Large intestine (tissue), 3 donors: ENCODE measurements around the gene HOXB13. TPM values are rescaled to one million over a fixed set of nuclear protein-coding genes. Genes with fewer than 3 reads are reported as not detected.

ENCODE experiments used
- DNase-seq, 2 donors: peaks; one replicate each; pipeline versions ENCODE4 v3.0.0 to v3.0.0-alpha.2; 2013
- H3K27ac ChIP-seq: one replicate; pipeline ENCODE4 v1.5.1; 2013; ENCODE audit warnings: low read length
- H3K27me3 ChIP-seq: 2 replicates; pipeline ENCODE4 v1.6.1; 2013; ENCODE audit warnings: low read length; ENCODE audit not compliant: control insufficient read depth, insufficient read depth
- H3K36me3 ChIP-seq: 2 replicates; pipeline ENCODE4 v1.6.1; 2013; ENCODE audit warnings: low read length; ENCODE audit not compliant: control insufficient read depth, insufficient read depth
- H3K4me1 ChIP-seq: one replicate; pipeline ENCODE4 v1.6.1; 2013; ENCODE audit warnings: low read length; ENCODE audit not compliant: control insufficient read depth, insufficient read depth
- H3K4me3 ChIP-seq: one replicate; pipeline ENCODE4 v1.5.1; 2013; ENCODE audit warnings: low read length
- H3K9me3 ChIP-seq: one replicate; pipeline ENCODE4 v1.6.1; 2013; ENCODE audit warnings: mild to moderate bottlenecking, low read depth, low read length, moderate library complexity; ENCODE audit not compliant: control insufficient read depth
- WGBS: methylation state at CpG from one replicate; pipeline ENCODE4 v1.1.5; 2013; ENCODE audit warnings: low lambda C conversion rate; ENCODE audit not compliant: insufficient coverage; 5-methylcytosine and 5-hydroxymethylcytosine counted together
- polyA plus RNA-seq: library from polyadenylated mRNA; unstranded; fragments of 120-200 nt; gene quantifications from one replicate; pipeline ENCODE4 v1.2.1, GENCODE V29; 2013

HOXB13 gene
- polyA plus RNA-seq, 1 donor: not detected

GRCh38 chr17:48733632-48734328 is 5.2 kb upstream of the HOXB13 start:
- peaks cover 14% of the 10 kb centered on the region for H3K4me1 ChIP-seq
- H3K4me3 ChIP-seq: no peak overlapping the region
- no peak for DNase-seq
- H3K36me3 ChIP-seq: no peaks in the 10 kb centered on the region
- H3K27ac ChIP-seq: no peak overlapping the region
- peaks cover 100% of the 10 kb centered on the region for H3K27me3 ChIP-seq
- 11% methylated on average over 9 of the region's 22 CpGs for WGBS
- H3K9me3 ChIP-seq: peaks cover 9% of the 10 kb centered on the region

- Histone ChIP-seq H3K27ac (no peak overlapping the region), H3K4me3 (no peak overlapping the region), H3K36me3 (no peaks in the 10 kb centered on the region), H3K4me1 (peaks cover 20% of the 10 kb centered on the region), H3K9me3 (peaks cover 16% of the 10 kb centered on the region), H3K27me3 (peaks cover 100% of the 10 kb centered on the region)
- no CpG with 5 or more reads among the region's 50 CpGs for WGBS
- DNase-seq: no peak
These were observed 4.4 kb upstream of the HOXB13 start for GRCh38 chr17:48732688-48733629.

- no peak for DNase-seq
- Histone ChIP-seq H3K36me3 (no peaks in the 10 kb centered on the region), H3K4me1 (peaks cover 20% of the 10 kb centered on the region), H3K27ac (no peak overlapping the region), H3K27me3 (peaks cover 100% of the 10 kb centered on the region), H3K9me3 (peaks cover 20% of the 10 kb centered on the region), H3K4me3 (no peak overlapping the region)
These were observed 2.8 kb upstream of the HOXB13 start for GRCh38 chr17:48731355-48731754.

- DNase-seq: no peak
- Histone ChIP-seq H3K27me3 (peaks cover 100% of the 10 kb centered on the region), H3K4me3 (no peak overlapping the region), H3K9me3 (peaks cover 20% of the 10 kb centered on the region), H3K27ac (no peak overlapping the region), H3K36me3 (no peaks in the 10 kb centered on the region), H3K4me1 (peaks cover 22% of the 10 kb centered on the region)
- no CpG with 5 or more reads among the region's 3 CpGs for WGBS
These were observed 1.6 kb upstream of the HOXB13 start for GRCh38 chr17:48730240-48730550.

- WGBS: 30% methylated on average over 2 of the region's 19 CpGs
- peaks cover 100% of the 10 kb centered on the region for H3K27me3 ChIP-seq
- H3K27ac ChIP-seq: no peak overlapping the region
- DNase-seq: no peak
- H3K4me3 ChIP-seq: no peak overlapping the region
- H3K9me3 ChIP-seq: peaks cover 20% of the 10 kb centered on the region
- H3K4me1 ChIP-seq: peaks cover 28% of the 10 kb centered on the region
- H3K36me3 ChIP-seq: no peaks in the 10 kb centered on the region
These were observed 1.0 kb upstream of the HOXB13 start for GRCh38 chr17:48729335-48730239.

GRCh38 chr17:48727415-48728175 is 955 bp downstream of the HOXB13 start:
- H3K4me1 ChIP-seq: peaks cover 26% of the 10 kb centered on the region
- no peak overlapping the region for H3K27ac ChIP-seq
- 42% methylated on average over 2 of the region's 9 CpGs for WGBS
- no peak overlapping the region for H3K4me3 ChIP-seq
- no peak for DNase-seq
- H3K27me3 ChIP-seq: peaks cover 100% of the 10 kb centered on the region
- peaks cover 11% of the 10 kb centered on the region for H3K9me3 ChIP-seq
- no peaks in the 10 kb centered on the region for H3K36me3 ChIP-seq

- Histone ChIP-seq H3K27ac (no peak overlapping the region), H3K27me3 (peaks cover 100% of the 10 kb centered on the region), H3K4me1 (peaks cover 26% of the 10 kb centered on the region), H3K4me3 (no peak overlapping the region), H3K36me3 (no peaks in the 10 kb centered on the region), H3K9me3 (peaks cover 11% of the 10 kb centered on the region)
- no peak for DNase-seq
- no CpG with 5 or more reads among the region's 20 CpGs for WGBS
These were observed 1.6 kb downstream of the HOXB13 start for GRCh38 chr17:48726916-48727286.

GRCh38 chr17:48726114-48726915 is 2.2 kb downstream of the HOXB13 start:
- Histone ChIP-seq H3K36me3 (no peaks in the 10 kb centered on the region), H3K4me3 (no peak overlapping the region), H3K27me3 (peaks cover 100% of the 10 kb centered on the region), H3K4me1 (peaks cover 26% of the 10 kb centered on the region), H3K9me3 (peaks cover 11% of the 10 kb centered on the region), H3K27ac (no peak overlapping the region)
- DNase-seq: no peak
- no CpG with 5 or more reads among the region's 20 CpGs for WGBS

- no peak for DNase-seq
- H3K9me3 ChIP-seq: peaks cover 11% of the 10 kb centered on the region
- peaks cover 26% of the 10 kb centered on the region for H3K4me1 ChIP-seq
- H3K27me3 ChIP-seq: peaks cover 100% of the 10 kb centered on the region
- WGBS: no CpG with 5 or more reads among the region's 38 CpGs
- no peaks in the 10 kb centered on the region for H3K36me3 ChIP-seq
- H3K27ac ChIP-seq: no peak overlapping the region
- no peak overlapping the region for H3K4me3 ChIP-seq
These were observed 3.1 kb downstream of the HOXB13 start for GRCh38 chr17:48725288-48726064.
